GM21737 (cell line): Measurements from ENCODE around the gene TBC1D21.
"Not testable (repeated sequence)": the region's sequence is repeated elsewhere in the genome, so short reads cannot be mapped to it uniquely, and the experiment has no call there.

Experiments used
- ATAC-seq: cut with Tn5 transposase; IDR thresholded peaks from one replicate; pipeline ENCODE4 v1.9.1; 2021; ENCODE audit warnings: mild to moderate bottlenecking, moderate library complexity; ENCODE audit not compliant: unreplicated experiment

TBC1D21 gene

DNA sequence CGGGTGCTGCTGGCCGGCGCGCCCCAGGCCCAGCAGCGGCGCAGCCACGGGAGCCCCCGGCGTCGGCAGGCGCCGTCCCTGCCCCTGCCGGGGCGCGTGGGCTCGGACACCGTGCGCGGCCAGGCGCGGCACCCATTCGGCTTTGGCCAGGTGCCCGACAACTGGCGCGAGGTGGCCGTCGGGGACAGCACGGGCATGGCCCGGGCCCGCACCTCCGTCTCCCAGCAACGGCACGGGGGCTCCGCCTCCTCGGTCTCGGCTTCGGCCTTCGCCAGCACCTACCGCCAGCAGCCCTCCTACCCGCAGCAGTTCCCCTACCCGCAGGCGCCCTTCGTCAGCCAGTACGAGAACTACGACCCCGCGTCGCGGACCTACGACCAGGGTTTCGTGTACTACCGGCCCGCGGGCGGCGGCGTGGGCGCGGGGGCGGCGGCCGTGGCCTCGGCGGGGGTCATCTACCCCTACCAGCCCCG lies 53.7 kb downstream of the TBC1D21 start:
- ATAC-seq: no peak

DNA sequence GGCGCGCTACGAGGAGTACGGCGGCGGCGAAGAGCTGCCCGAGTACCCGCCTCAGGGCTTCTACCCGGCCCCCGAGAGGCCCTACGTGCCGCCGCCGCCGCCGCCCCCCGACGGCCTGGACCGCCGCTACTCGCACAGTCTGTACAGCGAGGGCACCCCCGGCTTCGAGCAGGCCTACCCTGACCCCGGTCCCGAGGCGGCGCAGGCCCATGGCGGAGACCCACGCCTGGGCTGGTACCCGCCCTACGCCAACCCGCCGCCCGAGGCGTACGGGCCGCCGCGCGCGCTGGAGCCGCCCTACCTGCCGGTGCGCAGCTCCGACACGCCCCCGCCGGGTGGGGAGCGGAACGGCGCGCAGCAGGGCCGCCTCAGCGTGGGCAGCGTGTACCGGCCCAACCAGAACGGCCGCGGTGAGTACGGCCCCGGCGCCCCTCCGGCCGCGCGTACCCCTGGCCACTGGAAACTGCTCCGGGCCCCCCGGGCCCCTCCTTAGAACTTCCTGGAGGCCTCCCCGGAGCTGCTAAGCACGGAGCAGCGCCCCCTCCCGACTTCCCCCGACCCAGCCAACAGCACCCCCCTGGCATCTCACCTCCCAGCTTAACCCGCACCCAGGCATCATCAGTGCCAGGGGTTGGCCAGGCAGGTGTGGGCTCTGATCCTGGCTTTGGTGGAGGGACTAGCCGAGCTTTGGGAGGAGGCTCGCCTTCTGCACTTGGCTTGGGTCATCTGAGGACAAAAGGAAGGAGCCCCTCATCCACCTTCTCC lies 54.3 kb downstream of the TBC1D21 start:
- ATAC-seq: no peak

DNA sequence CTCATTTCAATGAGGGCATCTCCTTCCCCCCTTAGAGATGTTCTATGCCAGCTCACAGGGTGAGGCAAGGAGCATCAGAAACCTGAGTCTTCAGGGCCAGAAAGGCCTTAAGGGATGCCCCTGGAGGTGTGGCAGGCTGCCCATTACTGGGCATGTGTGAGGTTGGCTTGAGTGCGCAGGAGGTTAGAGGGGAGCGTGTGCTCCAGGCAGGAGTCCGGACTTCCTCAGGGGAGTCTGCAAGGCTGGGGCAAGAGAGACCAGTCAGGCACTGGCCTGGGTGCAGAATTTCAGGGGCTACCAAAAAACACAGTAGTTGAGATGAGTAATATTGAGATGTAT lies 54.8 kb downstream of the TBC1D21 start:
- no peak for ATAC-seq

DNA sequence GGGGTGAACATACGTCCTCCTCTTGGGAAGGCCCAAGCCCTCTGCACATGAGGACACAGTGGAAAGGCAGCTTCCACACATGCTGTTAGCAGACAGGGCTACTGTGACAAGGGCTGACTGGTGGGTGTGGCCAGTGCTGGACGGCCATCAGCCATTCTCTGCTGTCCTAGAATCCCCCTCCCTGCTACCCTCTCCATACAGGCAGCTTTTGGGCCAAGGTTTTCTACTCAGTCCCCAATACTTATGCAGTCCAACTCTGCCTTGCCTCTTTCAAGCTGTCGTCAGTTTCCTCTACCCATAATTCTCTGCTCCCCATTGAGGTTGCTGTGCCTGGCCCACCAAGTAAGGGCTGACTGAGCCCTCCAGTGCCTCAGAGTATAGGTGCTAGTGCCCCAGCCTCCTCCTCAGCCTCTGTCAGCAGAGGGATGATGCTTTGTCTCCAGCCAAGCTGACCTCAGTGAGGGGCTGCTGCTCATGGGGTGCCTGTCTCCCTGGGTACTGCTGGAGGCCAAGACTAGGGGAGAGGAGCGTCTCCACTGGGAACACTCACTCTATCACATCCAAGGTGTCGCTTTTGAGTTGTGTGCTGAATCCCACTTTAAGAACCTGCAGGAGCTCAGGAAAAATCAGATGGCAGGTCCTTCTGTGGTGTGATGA lies 55.7 kb downstream of the TBC1D21 start:
- ATAC-seq: no peak

DNA sequence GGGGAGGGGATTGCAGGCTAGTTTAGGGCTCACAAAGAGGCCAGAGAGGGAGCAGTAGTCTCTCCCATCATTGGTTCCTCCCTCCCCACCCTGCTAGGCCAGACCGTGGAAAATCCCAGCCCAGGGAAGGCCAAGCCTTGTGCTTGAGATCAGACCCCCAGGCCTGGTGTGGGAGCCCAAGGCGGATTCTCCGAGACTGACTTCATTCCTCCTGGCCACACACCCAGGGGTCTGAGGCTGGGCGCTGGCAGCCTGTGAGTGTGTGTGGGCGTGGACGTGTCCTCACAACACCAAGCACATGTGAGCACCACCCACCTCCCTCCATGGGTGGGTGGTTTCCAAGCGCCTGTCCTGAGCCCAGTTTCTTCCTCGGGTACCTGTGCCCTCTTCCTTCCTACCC lies 57.0 kb downstream of the TBC1D21 start:
- no peak for ATAC-seq

DNA sequence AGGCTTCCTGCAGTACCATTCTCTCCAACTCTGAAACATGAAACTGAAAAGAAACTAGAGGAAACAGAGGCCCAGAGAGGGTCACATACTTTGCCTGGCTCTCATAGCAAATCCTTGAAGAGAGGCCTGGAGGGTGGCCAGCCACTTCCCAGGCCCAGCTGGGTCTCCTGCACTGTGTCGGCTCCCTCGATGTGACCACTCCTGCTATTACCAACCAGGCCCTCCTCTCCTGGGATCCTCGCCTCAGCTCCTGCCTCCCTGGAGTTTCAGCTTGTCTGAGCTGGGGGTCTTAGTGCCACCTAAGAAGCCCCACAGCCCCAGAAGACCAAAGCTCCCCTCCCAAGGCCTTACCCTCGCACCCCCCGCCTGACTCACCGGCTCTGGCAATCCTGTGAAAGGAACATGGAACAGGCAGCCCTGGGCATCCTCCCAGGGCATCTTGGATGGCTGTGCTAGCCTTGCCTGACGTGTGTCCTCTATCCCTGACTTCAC lies 57.5 kb downstream of the TBC1D21 start:
- no peak for ATAC-seq

DNA sequence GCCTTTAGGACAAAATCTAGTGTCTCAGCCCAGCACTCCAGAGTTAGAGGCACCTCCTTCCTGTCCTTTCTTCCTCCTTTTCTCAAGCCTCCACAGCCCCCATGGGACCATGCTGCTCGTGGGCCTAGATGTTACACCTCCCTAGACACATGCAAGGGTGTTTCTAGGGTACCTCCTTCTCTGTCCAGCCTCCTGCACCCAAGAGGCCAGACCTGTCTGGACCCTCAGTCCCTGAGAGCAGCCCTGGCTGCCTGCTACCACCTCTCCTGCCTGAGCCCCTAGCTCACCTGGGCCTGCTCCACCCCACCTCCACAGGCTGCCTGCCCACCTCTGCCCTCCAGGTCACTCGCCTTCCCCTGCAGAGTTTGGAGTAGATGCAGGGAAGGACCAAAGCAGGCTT lies 58.1 kb downstream of the TBC1D21 start:
- no peak for ATAC-seq

DNA sequence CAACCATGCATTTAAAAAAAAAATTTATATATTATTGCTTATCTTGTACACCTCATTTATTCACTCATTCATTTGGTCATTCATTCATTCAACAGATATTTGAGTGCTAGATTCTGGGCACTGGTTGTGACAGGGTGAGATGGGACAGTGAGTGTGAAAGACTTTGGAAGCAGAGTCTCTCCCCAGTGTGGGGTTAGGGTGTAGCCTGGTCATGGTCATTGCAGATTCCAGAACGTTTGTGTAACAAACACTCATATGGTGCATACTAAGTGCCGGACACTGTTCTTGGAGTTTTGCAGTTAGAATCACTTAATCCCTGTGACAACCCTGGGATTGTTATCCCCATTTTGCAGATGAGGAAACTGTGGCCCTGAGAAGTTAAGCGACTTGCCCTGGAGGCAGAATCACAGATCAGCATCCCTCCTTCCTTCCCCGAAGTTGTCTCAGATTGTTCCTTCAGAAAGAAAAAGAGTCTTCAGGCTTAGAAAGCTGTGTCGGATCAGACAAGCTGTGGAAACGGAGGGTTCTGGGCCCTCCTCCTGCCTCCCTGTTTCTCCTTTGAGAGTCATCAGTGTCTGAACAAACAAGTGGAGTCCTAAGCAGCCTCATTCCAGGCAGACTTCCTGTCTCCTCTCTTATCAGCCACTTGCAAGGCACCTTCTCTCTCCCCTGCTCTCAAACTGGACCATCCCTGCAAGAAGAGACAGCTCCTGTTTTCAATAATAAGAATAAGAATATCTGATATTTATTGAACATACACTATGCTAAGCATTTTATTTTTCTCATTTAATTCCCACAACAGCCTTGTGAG lies 59.2 kb downstream of the TBC1D21 start:
- ATAC-seq: no peak

DNA sequence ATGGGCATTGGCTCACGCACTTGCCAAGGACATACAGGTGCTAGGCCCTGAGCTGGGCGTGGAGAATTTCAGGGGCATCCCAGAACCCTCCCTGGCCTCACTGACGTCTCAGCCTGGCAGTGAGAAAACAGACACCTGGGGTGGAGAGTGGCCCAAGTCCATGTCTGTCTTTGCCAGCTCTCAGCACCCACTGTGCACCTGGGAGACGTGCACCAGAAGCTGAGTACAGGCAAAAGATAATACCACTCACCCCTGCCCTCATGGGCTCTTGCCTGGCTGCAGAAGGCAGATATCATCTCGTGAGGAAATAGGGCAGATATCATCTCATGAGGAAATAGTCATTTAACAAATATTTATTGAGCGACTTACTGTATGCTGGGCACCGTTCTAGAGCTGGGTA lies 60.9 kb downstream of the TBC1D21 start:
- no peak for ATAC-seq

DNA sequence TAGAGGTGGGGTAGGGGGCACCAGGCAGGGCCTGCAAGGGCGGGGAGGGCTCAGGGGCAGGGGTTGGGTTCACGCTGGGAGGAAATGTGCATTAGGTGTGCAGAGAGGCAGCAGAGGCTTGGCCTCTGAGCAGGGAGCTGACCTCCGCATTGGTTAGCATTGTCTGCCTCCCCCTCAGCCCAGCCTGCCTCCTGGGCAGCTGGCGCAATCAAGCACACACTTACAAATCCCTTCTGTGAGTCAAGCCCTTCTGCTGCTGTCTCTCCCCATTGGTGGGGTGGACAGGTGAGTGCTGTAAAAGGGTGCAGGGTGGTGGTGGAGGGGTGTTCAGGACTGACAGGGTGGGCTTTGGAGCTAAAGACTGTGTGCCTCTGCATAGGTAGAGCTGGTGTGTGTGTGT lies 62.2 kb downstream of the TBC1D21 start:
- no peak for ATAC-seq

DNA sequence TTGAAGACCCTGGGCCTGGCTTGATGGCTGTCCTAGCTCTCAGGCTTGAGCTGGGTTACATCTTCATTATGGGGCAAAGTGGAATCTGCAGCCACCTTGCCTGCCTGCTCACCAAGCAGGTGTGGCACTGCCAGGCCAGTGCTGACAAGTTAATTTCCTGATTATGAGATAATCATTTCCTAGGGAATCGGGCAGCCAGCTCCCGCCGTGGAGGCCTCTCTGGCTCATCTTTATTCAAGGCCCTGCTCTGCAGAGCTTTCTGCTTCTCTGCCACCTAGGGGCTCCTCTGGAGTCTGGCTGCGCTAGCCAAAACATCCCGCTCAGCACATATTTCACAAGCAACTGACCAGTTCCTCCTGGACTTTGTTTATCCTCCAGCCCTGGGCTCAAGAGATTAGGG lies 62.8 kb downstream of the TBC1D21 start:
- ATAC-seq: no peak

DNA sequence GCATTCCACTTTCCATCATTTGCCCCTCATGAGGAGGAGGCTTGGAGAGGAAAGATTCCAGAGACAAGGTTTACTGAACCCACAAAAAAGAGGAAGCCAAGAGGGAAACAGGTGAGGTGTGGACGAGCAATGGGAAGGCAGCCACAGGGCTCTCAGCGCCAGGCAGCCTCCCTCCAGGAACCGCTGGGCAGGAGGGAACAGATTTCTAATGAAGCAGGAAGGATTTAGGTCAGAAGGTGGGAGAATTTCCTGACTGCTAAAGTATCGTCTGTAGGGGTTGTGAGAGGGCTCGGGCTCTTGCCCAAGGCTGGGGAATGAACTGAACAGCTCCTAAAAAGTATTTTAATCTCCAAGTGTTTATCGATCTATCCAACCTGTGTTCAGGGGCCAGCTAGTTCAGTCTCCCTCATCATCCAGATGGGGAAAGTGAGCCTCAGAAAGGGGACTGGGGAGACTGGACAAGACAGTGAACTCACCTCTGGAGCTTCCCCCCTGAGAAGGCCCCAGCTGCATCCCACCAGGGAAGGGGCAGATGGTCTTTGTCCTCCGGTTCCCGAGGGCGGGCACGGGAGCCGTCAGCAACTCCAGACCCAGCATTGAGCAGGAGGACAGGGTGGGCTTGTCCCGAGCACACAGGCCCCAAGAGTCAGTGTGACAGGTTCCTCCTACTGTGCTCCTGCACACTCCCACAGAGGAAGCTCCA lies 63.4 kb downstream of the TBC1D21 start:
- ATAC-seq: no peak

DNA sequence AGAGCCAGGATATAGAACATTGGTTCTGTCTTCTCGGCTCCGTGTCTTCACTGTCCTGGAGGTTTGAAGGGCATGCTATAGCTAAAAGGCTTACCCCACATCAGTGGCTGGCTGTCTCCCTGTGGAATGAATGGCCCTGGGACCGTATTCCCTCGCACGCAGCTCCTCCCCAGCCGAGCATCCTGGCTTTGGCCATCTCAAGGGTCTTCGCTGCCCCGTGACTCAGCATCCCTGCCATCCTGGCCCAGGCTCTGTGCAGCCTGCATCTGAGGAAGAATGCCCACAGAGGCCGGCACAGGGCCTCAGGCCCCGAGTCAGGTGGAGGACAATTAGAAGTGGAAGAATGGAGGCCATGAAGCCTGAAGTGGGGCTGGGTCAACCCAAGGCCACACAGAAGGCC lies 63.9 kb downstream of the TBC1D21 start:
- no peak for ATAC-seq

DNA sequence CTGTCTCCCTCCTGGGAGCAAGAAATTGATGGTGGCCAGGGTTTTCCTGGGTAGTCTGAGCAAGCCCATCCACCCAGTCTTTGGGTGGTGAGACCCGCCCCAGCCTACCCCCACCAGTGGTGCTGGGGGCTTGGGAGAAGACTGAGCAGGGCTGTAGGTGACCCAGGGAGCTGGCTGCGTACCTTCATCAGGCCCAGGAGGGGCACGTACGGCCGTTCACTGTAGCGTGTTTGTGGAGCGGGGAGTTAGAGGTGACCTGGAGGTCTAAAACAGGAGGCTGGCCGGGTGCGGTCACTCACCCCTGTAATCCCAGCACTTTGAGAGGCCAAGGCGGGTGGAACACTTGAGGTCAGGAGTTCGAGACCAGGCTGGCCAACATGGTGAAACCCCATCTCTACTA lies 64.4 kb downstream of the TBC1D21 start:
- no peak for ATAC-seq

DNA sequence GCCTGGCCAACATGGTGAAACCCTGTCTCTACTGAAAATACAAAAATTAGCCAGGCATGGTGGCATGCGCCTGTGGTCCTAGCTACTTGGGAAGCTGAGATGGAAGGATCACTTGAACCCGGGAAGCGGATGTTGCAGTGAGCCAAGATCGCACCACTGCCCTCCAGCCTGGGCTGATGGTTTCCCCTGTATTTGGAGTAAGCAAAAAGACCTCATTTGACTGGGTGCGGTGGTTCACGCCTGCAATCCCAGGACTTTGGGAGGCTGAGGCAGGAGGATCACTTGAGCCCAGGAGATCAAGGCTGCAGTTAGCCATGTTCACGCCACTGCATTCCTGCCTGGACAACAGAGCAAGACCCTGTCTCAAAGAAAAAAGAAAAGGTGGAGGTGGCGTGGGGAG lies 65.2 kb downstream of the TBC1D21 start:
- ATAC-seq: not testable (repeated sequence)
